ENCODE measurements around the gene PLA2G4F. TPM values are rescaled to one million over a fixed set of nuclear protein-coding genes. Genes with fewer than 3 reads are reported as not detected.
A peak's percentile ranks its signal among the peaks of the same experiment; 100 is the strongest.

Gene PLA2G4F
- total RNA-seq, 1 experiment from 2014 or later, result 0.87 TPM

DNA sequence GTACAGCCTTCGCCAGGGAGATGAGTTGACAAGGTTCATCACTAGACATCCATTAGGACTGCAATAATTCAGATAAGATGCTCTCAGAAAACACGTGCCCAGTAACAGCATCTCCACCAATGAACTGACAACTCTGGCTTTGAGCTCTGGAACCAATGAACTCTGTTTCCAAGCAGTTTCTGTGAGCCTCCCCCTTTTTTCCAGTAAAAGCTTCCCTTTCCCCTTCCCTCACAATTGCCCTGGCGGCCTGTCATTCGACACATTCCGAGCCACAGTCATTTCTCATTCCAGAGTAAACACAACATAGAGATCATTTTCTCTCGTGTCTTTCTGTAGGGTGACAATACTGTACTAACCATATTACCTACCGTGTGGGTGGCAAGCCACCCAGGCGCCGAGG lies 65.7 kb downstream of the PLA2G4F start:
- no peaks in the 10 kb centered on the region for H3K27me3 Mint-ChIP-seq (ENCODE audit: unreplicated experiment)
- TF ChIP-seq, protein P1, sequence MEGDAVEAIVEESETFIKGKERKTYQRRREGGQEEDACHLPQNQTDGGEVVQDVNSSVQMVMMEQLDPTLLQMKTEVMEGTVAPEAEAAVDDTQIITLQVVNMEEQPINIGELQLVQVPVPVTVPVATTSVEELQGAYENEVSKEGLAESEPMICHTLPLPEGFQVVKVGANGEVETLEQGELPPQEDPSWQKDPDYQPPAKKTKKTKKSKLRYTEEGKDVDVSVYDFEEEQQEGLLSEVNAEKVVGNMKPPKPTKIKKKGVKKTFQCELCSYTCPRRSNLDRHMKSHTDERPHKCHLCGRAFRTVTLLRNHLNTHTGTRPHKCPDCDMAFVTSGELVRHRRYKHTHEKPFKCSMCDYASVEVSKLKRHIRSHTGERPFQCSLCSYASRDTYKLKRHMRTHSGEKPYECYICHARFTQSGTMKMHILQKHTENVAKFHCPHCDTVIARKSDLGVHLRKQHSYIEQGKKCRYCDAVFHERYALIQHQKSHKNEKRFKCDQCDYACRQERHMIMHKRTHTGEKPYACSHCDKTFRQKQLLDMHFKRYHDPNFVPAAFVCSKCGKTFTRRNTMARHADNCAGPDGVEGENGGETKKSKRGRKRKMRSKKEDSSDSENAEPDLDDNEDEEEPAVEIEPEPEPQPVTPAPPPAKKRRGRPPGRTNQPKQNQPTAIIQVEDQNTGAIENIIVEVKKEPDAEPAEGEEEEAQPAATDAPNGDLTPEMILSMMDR (IDR thresholded peaks at IDR 0.05; ENCODE audit: unreplicated experiment), result no peak
- H3K4me3 Mint-ChIP-seq (ENCODE audit: low read depth, unreplicated experiment), result no peak overlapping the region
- no peaks in the 10 kb centered on the region for H3K9me3 Mint-ChIP-seq (ENCODE audit: low read depth, unreplicated experiment)
- CTCF ChIA-PET, result no interaction called here
- intact Hi-C loops (cut with micrococcal nuclease; ENCODE audit: unreplicated experiment), result no loop called here
- peaks cover 19% of the 10 kb centered on the region for H3K4me1 Mint-ChIP-seq (ENCODE audit: low read depth, unreplicated experiment)
- peaks cover 3% of the 10 kb centered on the region for H3K36me3 Mint-ChIP-seq (ENCODE audit: insufficient read depth, unreplicated experiment)
- no peak for DNase-seq
- H3K27ac Mint-ChIP-seq (ENCODE audit: unreplicated experiment), result no peak overlapping the region
- BruUV-seq (replicated peaks), result no TSS peak

DNA sequence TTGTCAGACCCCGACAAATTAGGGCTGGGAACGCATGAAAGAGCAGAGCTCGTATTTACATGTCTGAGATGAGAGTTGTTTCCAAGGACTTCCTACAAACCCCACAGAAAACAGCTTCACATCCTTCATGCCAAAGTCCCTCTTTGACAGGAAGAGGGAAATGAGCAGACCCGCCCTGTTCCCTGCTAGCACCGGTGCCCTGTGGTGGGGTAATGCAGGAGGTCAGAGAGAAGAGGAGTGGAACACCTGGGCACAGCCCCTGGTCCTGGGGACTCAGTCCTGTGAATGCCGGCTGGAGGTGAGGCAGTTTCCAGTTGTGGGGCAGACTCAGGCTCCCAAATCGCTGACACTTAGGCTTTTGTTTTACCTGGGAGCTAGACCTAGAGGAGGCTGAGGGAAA lies 66.1 kb downstream of the PLA2G4F start:
- H3K4me1 Mint-ChIP-seq (ENCODE audit: low read depth, unreplicated experiment), result peaks cover 19% of the 10 kb centered on the region
- DNase-seq, result no peak
- CTCF ChIA-PET, result no interaction called here
- no peaks in the 10 kb centered on the region for H3K9me3 Mint-ChIP-seq (ENCODE audit: low read depth, unreplicated experiment)
- TF ChIP-seq, protein P1 (IDR thresholded peaks at IDR 0.05; ENCODE audit: unreplicated experiment), result no peak
- no peaks in the 10 kb centered on the region for H3K27me3 Mint-ChIP-seq (ENCODE audit: unreplicated experiment)
- BruUV-seq (replicated peaks), result no TSS peak
- H3K4me3 Mint-ChIP-seq (ENCODE audit: low read depth, unreplicated experiment), result no peak overlapping the region
- no peak overlapping the region for H3K27ac Mint-ChIP-seq (ENCODE audit: unreplicated experiment)
- intact Hi-C loops (cut with micrococcal nuclease; ENCODE audit: unreplicated experiment), result no loop called here
- peaks cover 3% of the 10 kb centered on the region for H3K36me3 Mint-ChIP-seq (ENCODE audit: insufficient read depth, unreplicated experiment)

DNA sequence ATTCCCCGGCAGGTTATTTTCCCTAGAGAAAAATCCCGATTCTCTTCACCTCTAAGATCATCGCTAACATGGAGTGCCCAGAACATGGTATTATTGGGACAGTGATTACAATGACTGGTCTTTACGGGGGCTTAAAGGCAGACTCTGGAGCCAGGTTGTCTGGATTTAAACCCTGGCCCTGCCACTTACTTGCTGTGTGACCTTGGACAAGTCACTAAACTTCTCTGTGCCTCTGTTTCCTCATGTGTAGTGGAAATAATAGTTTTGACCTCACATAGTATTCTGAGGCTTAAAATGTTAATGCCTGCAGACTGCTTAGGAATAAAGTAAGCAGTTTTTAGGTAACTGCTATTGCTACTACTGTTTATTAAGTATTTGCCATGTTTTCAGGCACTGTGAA lies 66.5 kb downstream of the PLA2G4F start:
- intact Hi-C loops (cut with micrococcal nuclease; ENCODE audit: unreplicated experiment), result no loop called here
- Mint-ChIP-seq H3K9me3 (ENCODE audit: low read depth, unreplicated experiment) (no peaks in the 10 kb centered on the region), H3K27ac (ENCODE audit: unreplicated experiment) (no peak overlapping the region), H3K36me3 (ENCODE audit: insufficient read depth, unreplicated experiment) (peaks cover 3% of the 10 kb centered on the region), H3K27me3 (ENCODE audit: unreplicated experiment) (no peaks in the 10 kb centered on the region), H3K4me3 (ENCODE audit: low read depth, unreplicated experiment) (no peak overlapping the region), H3K4me1 (ENCODE audit: low read depth, unreplicated experiment) (peaks cover 19% of the 10 kb centered on the region)
- no peak for DNase-seq
- TF ChIP-seq, protein P1 (IDR thresholded peaks at IDR 0.05; ENCODE audit: unreplicated experiment), result no peak
- no TSS peak for BruUV-seq (replicated peaks)
- CTCF ChIA-PET, result no interaction called here

Small RNA genes within 50 kb of the gene (microRNA-seq; reads per million reads assigned to microRNA genes)
- 40.4 reads per million, percentile 54 among the genes with 10 or more reads in this experiment for gene MIR627

Other genes with a start within 250 kb of the PLA2G4F start
- gene EHD4, start 184.1 kb downstream of the PLA2G4F start, total RNA-seq (2022), result 20.2 and 20.7 TPM in 2 replicates
- gene PLA2G4E, start 135.6 kb downstream of the PLA2G4F start, total RNA-seq (2022), result 0.09 TPM in 1 of 2 replicates, not detected in the other
- not detected in 2 replicates for gene PLA2G4D, start 62.1 kb downstream of the PLA2G4F start, total RNA-seq (2022)
- gene VPS39, start 51.7 kb upstream of the PLA2G4F start, total RNA-seq (2022), result 32.5 and 34.6 TPM in 2 replicates
- 10.8 and 12.7 TPM in 2 replicates for gene GANC, start 116.6 kb upstream of the PLA2G4F start, total RNA-seq (2022)
- 30.1 and 31.2 TPM in 2 replicates for gene TMEM87A, start 116.8 kb upstream of the PLA2G4F start, total RNA-seq (2022)
- gene CAPN3, start 202.9 kb upstream of the PLA2G4F start, total RNA-seq (2022), result 2.1 and 2.3 TPM in 2 replicates

Data from Calu3 (cell line).